Subcutaneous adipose tissue (tissue), 4 donors: ENCODE results near the gene SLC25A20. TPM values are rescaled to one million over a fixed set of nuclear protein-coding genes. Genes with fewer than 3 reads are reported as not detected.

Experiments used
- CTCF ChIP-seq: fragments of 450-650 bp; IDR thresholded peaks from one replicate; pipeline ENCODE4 v1.5.1; 2016; ENCODE audit warnings: low read depth, mild to moderate bottlenecking, control low read depth, antibody characterized with exemption, moderate library complexity
- total RNA-seq, 4 donors: library from RNA; depleted of rRNA; stranded (reverse); fragments of >200 nt; gene quantifications; one replicate each; pipeline ENCODE4 v1.1.0, GENCODE V29; 2016

SLC25A20 gene
- total RNA-seq, 4 donors from 2014 or later: 28.8 to 58.4 (median 42.2) TPM

- no peak for TF ChIP-seq CTCF
These were observed 20.8 kb upstream of the SLC25A20 start for GRCh38 chr3:48919215-48920138.

GRCh38 chr3:48918388-48919214, 19.9 kb upstream of the SLC25A20 start, which contains the start of gene ARIH2:
Gene ARIH2 (plus strand): TSS chr3:48918842. CDS start chr3:48927559, 8,717 bp downstream.
- no peak for TF ChIP-seq CTCF

GRCh38 chr3:48915296-48915695, 16.6 kb upstream of the SLC25A20 start:
- no peak for TF ChIP-seq CTCF

- no peak for TF ChIP-seq CTCF
These were observed 591 bp upstream of the SLC25A20 start for GRCh38 chr3:48899273-48899672.

GRCh38 chr3:48897460-48898376, 964 bp downstream of the SLC25A20 start:
- TF ChIP-seq CTCF: no peak

- TF ChIP-seq CTCF: no peak
These were observed 1.7 kb downstream of the SLC25A20 start for GRCh38 chr3:48896936-48897335.
